Neural cell (in vitro differentiated cells): Measurements from ENCODE around the gene DMRTA2. TPM values are rescaled to one million over a fixed set of nuclear protein-coding genes. Genes with fewer than 3 reads are reported as not detected.
"Not testable (repeated sequence)": the region's sequence is repeated elsewhere in the genome, so short reads cannot be mapped to it uniquely, and the experiment has no call there.

ENCODE experiments used
- H2AFZ ChIP-seq: fragments of 200-600, 300-800 bp; sonication (generic), shearing (Covaris generic); 2 replicates; pipeline ENCODE4 v1.6.0; 2014; ENCODE audit warnings: low read depth, mild to moderate bottlenecking, antibody characterized with exemption, low read length, moderate library complexity
- H3F3A ChIP-seq: fragments of 200-600 bp; shearing (Covaris generic); 2 replicates; pipeline ENCODE4 v1.6.1; 2016; ENCODE audit warnings: mild to moderate bottlenecking, moderate library complexity, mixed read lengths, antibody characterized with exemption, low read length; ENCODE audit not compliant: insufficient read depth, poor library complexity, severe bottlenecking
- H3K27ac ChIP-seq: fragments of 200-600, 300-800 bp; sonication (generic), shearing (Covaris generic); 2 replicates; pipeline ENCODE4 v1.5.1; 2014; ENCODE audit warnings: mild to moderate bottlenecking, low read length, moderate library complexity
- H3K27me3 ChIP-seq: fragments of 300-800, 200-600 bp; sonication (generic), shearing (Covaris generic); 2 replicates; pipeline ENCODE4 v1.6.0; 2014; ENCODE audit warnings: mild to moderate bottlenecking, low read depth, low read length, moderate library complexity; ENCODE audit not compliant: insufficient read depth
- H3K36me3 ChIP-seq: fragments of 300-800, 200-600 bp; sonication (generic), shearing (Covaris generic); 2 replicates; pipeline ENCODE4 v1.5.1; 2014; ENCODE audit warnings: mild to moderate bottlenecking, antibody characterized with exemption, low read length, moderate library complexity; ENCODE audit not compliant: insufficient read depth
- H3K4me2 ChIP-seq: fragments of 300-800, 200-600 bp; sonication (generic), shearing (Covaris generic); 2 replicates; pipeline ENCODE4 v1.6.0; 2014; ENCODE audit warnings: mild to moderate bottlenecking, low read length
- H3K4me3 ChIP-seq: fragments of 300-800, 200-600 bp; sonication (generic), shearing (Covaris generic); 2 replicates; pipeline ENCODE4 v1.5.1; 2014; ENCODE audit warnings: mild to moderate bottlenecking, low read length, moderate library complexity
- H3K79me2 ChIP-seq: fragments of 200-600 bp; shearing (Covaris generic); replicated peaks from 2 replicates; pipeline ENCODE4 v1.6.0; 2014; ENCODE audit warnings: mild to moderate bottlenecking, low read length, moderate library complexity; ENCODE audit not compliant: insufficient read depth
- H3K9ac ChIP-seq: fragments of 300-800, 200-600 bp; sonication (generic), shearing (Covaris generic); 2 replicates; pipeline ENCODE4 v1.6.1; 2016; ENCODE audit warnings: mild to moderate bottlenecking, low read length, mixed read lengths
- H3K9me2 ChIP-seq: fragments of 200-600 bp; shearing (Covaris generic); 2 replicates; pipeline ENCODE4 v1.6.1; 2016; ENCODE audit warnings: mild to moderate bottlenecking, low read length, mixed read lengths; ENCODE audit not compliant: insufficient read depth
- H3K9me3 ChIP-seq: fragments of 200-600, 300-800 bp; sonication (generic), shearing (Covaris generic); 2 replicates; pipeline ENCODE4 v1.6.1; 2016; ENCODE audit warnings: mild to moderate bottlenecking, mixed run types, low read length, moderate library complexity, mixed read lengths
- H4K20me1 ChIP-seq: fragments of 200-600 bp; shearing (Covaris generic); 2 replicates; pipeline ENCODE4 v1.6.1; 2016; ENCODE audit warnings: mild to moderate bottlenecking, mixed run types; ENCODE audit not compliant: insufficient read depth
- CTCF ChIP-seq: fragments of 450-650 bp; IDR thresholded peaks from 2 replicates; pipeline ENCODE4 v1.5.1; 2014; ENCODE audit warnings: antibody characterized with exemption, mild to moderate bottlenecking, moderate library complexity; ENCODE audit not compliant: poor library complexity, severe bottlenecking
- EP300 ChIP-seq: fragments of 450-650 bp; conservative IDR thresholded peaks from 2 replicates; pipeline ENCODE4 v1.6.1; 2014; ENCODE audit warnings: antibody characterized with exemption, mild to moderate bottlenecking, moderate library complexity; ENCODE audit not compliant: poor library complexity, severe bottlenecking
- EZH2 ChIP-seq: fragments of 200-600, 300-800 bp; shearing (Covaris generic), sonication (generic); IDR thresholded peaks from 2 replicates; pipeline ENCODE4 v1.6.1; 2014; ENCODE audit warnings: antibody characterized with exemption, low read length, borderline replicate concordance, mild to moderate bottlenecking; ENCODE audit not compliant: insufficient read depth, poor library complexity, severe bottlenecking
- MXI1 ChIP-seq: fragments of 450-650 bp; conservative IDR thresholded peaks from 2 replicates; pipeline ENCODE4 v1.6.1; 2014; ENCODE audit warnings: antibody characterized with exemption, mild to moderate bottlenecking; ENCODE audit not compliant: poor library complexity, severe bottlenecking
- POLR2AphosphoS5 ChIP-seq: IDR thresholded peaks from 2 replicates; pipeline ENCODE4 v1.6.1; 2012
- RAD21 ChIP-seq: fragments of 450-650 bp; conservative IDR thresholded peaks from 2 replicates; pipeline ENCODE4 v1.6.1; 2014; ENCODE audit warnings: antibody characterized with exemption, mild to moderate bottlenecking, moderate library complexity
- REST ChIP-seq: IDR thresholded peaks from 2 replicates; pipeline ENCODE4 v1.6.1; 2012; ENCODE audit warnings: borderline replicate concordance
- SMC3 ChIP-seq: fragments of 450-650 bp; conservative IDR thresholded peaks from 2 replicates; pipeline ENCODE4 v1.6.1; 2014; ENCODE audit warnings: antibody characterized with exemption, mild to moderate bottlenecking, moderate library complexity; ENCODE audit not compliant: poor library complexity
- TAF1 ChIP-seq: IDR thresholded peaks from 2 replicates; pipeline ENCODE4 v1.6.1; 2012; ENCODE audit warnings: low read depth
- polyA plus RNA-seq: library from polyadenylated mRNA; depleted of rRNA; stranded (reverse); fragments of >200 nt; gene quantifications from 2 replicates; pipeline ENCODE4 v1.2.3, GENCODE V29; 2014

The DMRTA2 gene
- polyA plus RNA-seq, 1 donor from 2014 or later = 0.22 TPM

GRCh38 chr1:50405814-50406213, 17.4 kb downstream of the DMRTA2 start:
- no peak for TF ChIP-seq EP300
- TF ChIP-seq EZH2 = no peak
- no peak for TF ChIP-seq TAF1
- no peak for TF ChIP-seq SMC3
- no peak for TF ChIP-seq POLR2AphosphoS5
- TF ChIP-seq MXI1 = no peak
- no peak for TF ChIP-seq REST
- no peak for TF ChIP-seq RAD21
- no peak for TF ChIP-seq CTCF
- Histone ChIP-seq H3K4me2 (no peak overlapping the region), H3K27ac (no peak overlapping the region), H3K4me3 (no peak overlapping the region), H3K79me2 (no peaks in the 10 kb centered on the region), H3K36me3 (no peaks in the 10 kb centered on the region), H3F3A (no peaks in the 10 kb centered on the region), H2AFZ (no peak overlapping the region), H3K9ac (no peak overlapping the region), H3K27me3 (peaks cover 19% of the 10 kb centered on the region), H3K9me2 (no peaks in the 10 kb centered on the region), H4K20me1 (no peaks in the 10 kb centered on the region), H3K9me3 (no peaks in the 10 kb centered on the region)

- H3K9me2 ChIP-seq = no peaks in the 10 kb centered on the region
- no peaks in the 10 kb centered on the region for H3K79me2 ChIP-seq
- no peak for TF ChIP-seq EZH2
- no peak for TF ChIP-seq MXI1
- no peak for TF ChIP-seq POLR2AphosphoS5
- no peak for TF ChIP-seq EP300
- no peak for TF ChIP-seq RAD21
- no peak for TF ChIP-seq REST
- no peak for TF ChIP-seq SMC3
- TF ChIP-seq TAF1 = no peak
- TF ChIP-seq CTCF = no peak
- H3F3A ChIP-seq = no peaks in the 10 kb centered on the region
- no peaks in the 10 kb centered on the region for H3K9me3 ChIP-seq
- H3K27ac ChIP-seq = no peak overlapping the region
- H3K9ac ChIP-seq = no peak overlapping the region
- no peaks in the 10 kb centered on the region for H4K20me1 ChIP-seq
- no peaks in the 10 kb centered on the region for H3K36me3 ChIP-seq
- no peak overlapping the region for H2AFZ ChIP-seq
- H3K4me3 ChIP-seq = no peak overlapping the region
- no peaks in the 10 kb centered on the region for H3K27me3 ChIP-seq
- H3K4me2 ChIP-seq = no peak overlapping the region
Measured at GRCh38 chr1:50393522-50394120, 29.6 kb downstream of the DMRTA2 start.

- not testable (repeated sequence) for H3K9me2 ChIP-seq, H3K79me2 ChIP-seq, H3F3A ChIP-seq, H3K27ac ChIP-seq, H3K27me3 ChIP-seq, H3K36me3 ChIP-seq, H2AFZ ChIP-seq, H3K9ac ChIP-seq, H3K4me2 ChIP-seq, H3K4me3 ChIP-seq, H4K20me1 ChIP-seq, H3K9me3 ChIP-seq
Measured at GRCh38 chr1:50381551-50381950, 41.7 kb downstream of the DMRTA2 start.
